ENCODE measurements around the gene DDX52.

DDX52 gene

GRCh38 chr17:37677021-37677420, 33.8 kb upstream of the DDX52 start:
- Histone ChIP-seq H3K4me1 (ENCODE audit: insufficient read depth, low read length, severe bottlenecking) (no peaks in the 10 kb centered on the region), H3K27me3 (ENCODE audit: insufficient read depth, low read length) (no peaks in the 10 kb centered on the region; the same call in 1 of the 2 replicates), H3K4me3 (ENCODE audit: low read depth, low read length, poor library complexity, severe bottlenecking) (no peak overlapping the region), H3K27ac (ENCODE audit: low read depth, low read length, poor library complexity, severe bottlenecking) (no peak overlapping the region), H2AFZ (ENCODE audit: low read length) (no peak overlapping the region), H3K9ac (ENCODE audit: low read length) (no peak overlapping the region), H3K4me2 (ENCODE audit: low read length) (no peak overlapping the region), H3K79me2 (ENCODE audit: insufficient read depth, low read length) (no peaks in the 10 kb centered on the region), H3K9me2 (ENCODE audit: low read depth, low read length) (no peaks in the 10 kb centered on the region), H3K36me3 (ENCODE audit: insufficient read depth, low read length) (no peaks in the 10 kb centered on the region), H3K9me3 (ENCODE audit: low read length) (no peaks in the 10 kb centered on the region), H4K20me1 (ENCODE audit: insufficient read depth, low read length) (no peaks in the 10 kb centered on the region), H3F3A (ENCODE audit: insufficient read depth, low read length) (no peaks in the 10 kb centered on the region)
- TF ChIP-seq EZH2 (IDR thresholded peaks at IDR 0.05; ENCODE audit: borderline replicate concordance, low read length) (no peak), CTCF (IDR thresholded peaks at IDR 0.05; ENCODE audit: low read length) (no peak)

DNA sequence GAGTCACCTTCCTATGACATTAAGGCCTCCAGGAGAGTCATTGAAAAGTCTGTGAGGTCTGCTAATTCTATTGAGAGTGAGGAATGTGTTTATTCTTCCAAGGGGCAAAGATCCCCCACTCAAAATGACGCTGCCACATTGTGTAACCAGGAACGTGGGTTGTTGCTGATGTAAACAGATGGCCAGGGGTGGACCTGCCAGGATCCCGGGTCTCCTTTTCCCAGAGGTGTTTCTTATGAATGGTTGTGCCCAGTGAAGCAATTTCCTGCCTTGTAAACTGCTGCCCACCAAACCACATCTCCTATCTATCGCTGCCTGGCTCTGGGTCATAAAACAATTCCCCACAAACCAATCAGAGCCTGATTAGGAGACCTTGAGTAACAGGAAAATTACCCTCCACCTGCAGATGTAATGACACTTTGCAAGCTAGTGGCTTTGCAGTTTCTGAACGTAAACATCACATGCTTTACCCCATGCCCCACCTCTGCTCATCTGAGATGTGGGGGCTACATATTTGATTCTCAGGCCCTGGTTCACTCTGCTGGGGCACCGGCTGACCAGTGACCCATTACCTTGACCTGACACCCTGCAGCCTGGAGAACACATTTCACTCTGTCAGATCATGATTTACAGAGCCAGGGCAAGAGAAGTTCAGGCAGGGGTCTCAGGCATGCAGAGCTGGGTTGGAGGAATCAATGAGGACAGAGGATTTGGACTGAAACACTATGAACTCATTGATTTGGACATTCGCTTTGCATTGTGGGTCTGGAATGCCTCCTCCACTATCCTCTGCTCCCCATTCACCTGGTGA, 33.1 kb upstream of the DDX52 start:
- H3K27ac ChIP-seq (ENCODE audit: low read depth, low read length, poor library complexity, severe bottlenecking), result no peak overlapping the region
- no peaks in the 10 kb centered on the region; the same call in 1 of the 2 replicates for H3K27me3 ChIP-seq (ENCODE audit: insufficient read depth, low read length)
- H3K4me2 ChIP-seq (ENCODE audit: low read length), result no peak overlapping the region
- H3K4me1 ChIP-seq (ENCODE audit: insufficient read depth, low read length, severe bottlenecking), result no peaks in the 10 kb centered on the region
- no peak overlapping the region for H3K9ac ChIP-seq (ENCODE audit: low read length)
- H4K20me1 ChIP-seq (ENCODE audit: insufficient read depth, low read length), result no peaks in the 10 kb centered on the region
- no peaks in the 10 kb centered on the region for H3K9me3 ChIP-seq (ENCODE audit: low read length)
- no peaks in the 10 kb centered on the region for H3K36me3 ChIP-seq (ENCODE audit: insufficient read depth, low read length)
- no peaks in the 10 kb centered on the region for H3K9me2 ChIP-seq (ENCODE audit: low read depth, low read length)
- H3K79me2 ChIP-seq (ENCODE audit: insufficient read depth, low read length), result no peaks in the 10 kb centered on the region
- H2AFZ ChIP-seq (ENCODE audit: low read length), result no peak overlapping the region
- H3K4me3 ChIP-seq (ENCODE audit: low read depth, low read length, poor library complexity, severe bottlenecking), result no peak overlapping the region
- no peaks in the 10 kb centered on the region for H3F3A ChIP-seq (ENCODE audit: insufficient read depth, low read length)
- TF ChIP-seq CTCF (IDR thresholded peaks at IDR 0.05; ENCODE audit: low read length) (no peak), EZH2 (IDR thresholded peaks at IDR 0.05; ENCODE audit: borderline replicate concordance, low read length) (no peak)

GRCh38 chr17:37674511-37674910, 31.3 kb upstream of the DDX52 start:
- H3F3A ChIP-seq (ENCODE audit: insufficient read depth, low read length), result no peaks in the 10 kb centered on the region
- no peaks in the 10 kb centered on the region for H3K79me2 ChIP-seq (ENCODE audit: insufficient read depth, low read length)
- H3K4me3 ChIP-seq (ENCODE audit: low read depth, low read length, poor library complexity, severe bottlenecking), result no peak overlapping the region
- no peaks in the 10 kb centered on the region for H3K9me2 ChIP-seq (ENCODE audit: low read depth, low read length)
- no peaks in the 10 kb centered on the region for H3K4me1 ChIP-seq (ENCODE audit: insufficient read depth, low read length, severe bottlenecking)
- H3K9me3 ChIP-seq (ENCODE audit: low read length), result no peaks in the 10 kb centered on the region
- no peak overlapping the region for H3K4me2 ChIP-seq (ENCODE audit: low read length)
- H3K27ac ChIP-seq (ENCODE audit: low read depth, low read length, poor library complexity, severe bottlenecking), result no peak overlapping the region
- H4K20me1 ChIP-seq (ENCODE audit: insufficient read depth, low read length), result no peaks in the 10 kb centered on the region
- TF ChIP-seq EZH2 (IDR thresholded peaks at IDR 0.05; ENCODE audit: borderline replicate concordance, low read length) (no peak), CTCF (IDR thresholded peaks at IDR 0.05; ENCODE audit: low read length) (no peak)
- no peaks in the 10 kb centered on the region; the same call in 1 of the 2 replicates for H3K27me3 ChIP-seq (ENCODE audit: insufficient read depth, low read length)
- H3K36me3 ChIP-seq (ENCODE audit: insufficient read depth, low read length), result no peaks in the 10 kb centered on the region
- H2AFZ ChIP-seq (ENCODE audit: low read length), result no peak overlapping the region
- H3K9ac ChIP-seq (ENCODE audit: low read length), result no peak overlapping the region

Data from OCI-LY1 (cell line).